ENCODE data around the gene ZNF169.

DNA sequence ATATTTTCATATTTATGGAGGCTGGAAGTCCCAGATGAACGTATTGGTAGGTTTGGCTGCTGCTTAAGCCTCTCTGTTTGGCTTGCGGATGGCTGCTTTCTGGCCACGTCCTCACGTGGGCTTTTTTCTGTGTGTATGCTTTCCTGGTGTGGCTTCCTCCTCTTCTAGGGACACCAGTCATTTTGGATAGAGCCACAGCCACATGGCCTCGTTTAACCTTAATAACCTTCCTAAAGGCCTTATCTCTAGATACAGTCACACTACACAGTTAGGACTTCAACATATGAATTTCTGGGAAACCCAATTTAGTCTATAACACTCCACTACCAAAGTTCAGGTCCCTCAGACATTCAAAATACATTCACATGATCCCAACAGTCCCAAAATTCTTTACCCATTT is 42.5 kb downstream of the ZNF169 start:
- TF ChIP-seq, protein P1, sequence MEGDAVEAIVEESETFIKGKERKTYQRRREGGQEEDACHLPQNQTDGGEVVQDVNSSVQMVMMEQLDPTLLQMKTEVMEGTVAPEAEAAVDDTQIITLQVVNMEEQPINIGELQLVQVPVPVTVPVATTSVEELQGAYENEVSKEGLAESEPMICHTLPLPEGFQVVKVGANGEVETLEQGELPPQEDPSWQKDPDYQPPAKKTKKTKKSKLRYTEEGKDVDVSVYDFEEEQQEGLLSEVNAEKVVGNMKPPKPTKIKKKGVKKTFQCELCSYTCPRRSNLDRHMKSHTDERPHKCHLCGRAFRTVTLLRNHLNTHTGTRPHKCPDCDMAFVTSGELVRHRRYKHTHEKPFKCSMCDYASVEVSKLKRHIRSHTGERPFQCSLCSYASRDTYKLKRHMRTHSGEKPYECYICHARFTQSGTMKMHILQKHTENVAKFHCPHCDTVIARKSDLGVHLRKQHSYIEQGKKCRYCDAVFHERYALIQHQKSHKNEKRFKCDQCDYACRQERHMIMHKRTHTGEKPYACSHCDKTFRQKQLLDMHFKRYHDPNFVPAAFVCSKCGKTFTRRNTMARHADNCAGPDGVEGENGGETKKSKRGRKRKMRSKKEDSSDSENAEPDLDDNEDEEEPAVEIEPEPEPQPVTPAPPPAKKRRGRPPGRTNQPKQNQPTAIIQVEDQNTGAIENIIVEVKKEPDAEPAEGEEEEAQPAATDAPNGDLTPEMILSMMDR (IDR thresholded peaks at IDR 0.05; ENCODE audit: insufficient read depth, low read length, poor library complexity, severe bottlenecking) = no peak
- no peak for TF ChIP-seq EZH2phosphoT487 (conservative IDR thresholded peaks at IDR 0.05; ENCODE audit: low read length)

Measured in SU-DHL-6 (cell line).